Hepatic stellate cell (primary cell): ENCODE results near the gene ALG11.
"Not testable (repeated sequence)": the region's sequence is repeated elsewhere in the genome, so short reads cannot be mapped to it uniquely, and the experiment has no call there.

ENCODE experiments used
- DNase-seq: peaks from one replicate; pipeline ENCODE4 v3.0.0; 2011; ENCODE audit warnings: low spot score

The ALG11 gene

GRCh38 chr13:52011632-52012511 lies at the start of gene ALG11:
Gene ALG11, plus strand, starts transcription at chr13:52012398. Its CDS starts 21 bp downstream, at chr13:52012419.
- DNase-seq, result peak; percentile 98

- DNase-seq, result no peak
These were observed 46.0 kb upstream of the ALG11 start for GRCh38 chr13:51966186-51966585.

GRCh38 chr13:51967482-51968446 lies 44.4 kb upstream of the ALG11 start:
- no peak for DNase-seq

- DNase-seq, result no peak
These were observed 41.8 kb upstream of the ALG11 start for GRCh38 chr13:51970349-51970748.

GRCh38 chr13:51971520-51972426 lies 40.4 kb upstream of the ALG11 start:
- DNase-seq, result no peak

- no peak for DNase-seq
These were observed 37.7 kb upstream of the ALG11 start for GRCh38 chr13:51974482-51974881.

- DNase-seq, result no peak
These were observed 35.8 kb upstream of the ALG11 start for GRCh38 chr13:51976423-51976822.

GRCh38 chr13:51976890-51977289 lies 35.3 kb upstream of the ALG11 start:
- DNase-seq, result no peak

GRCh38 chr13:51977625-51978024 lies 34.6 kb upstream of the ALG11 start:
- DNase-seq, result no peak

- no peak for DNase-seq
These were observed 33.2 kb upstream of the ALG11 start for GRCh38 chr13:51978796-51979556.

GRCh38 chr13:51980908-51981307 lies 31.3 kb upstream of the ALG11 start:
- no peak for DNase-seq

GRCh38 chr13:51981355-51981754 lies 30.8 kb upstream of the ALG11 start:
- no peak for DNase-seq

GRCh38 chr13:51983292-51983691 lies 28.9 kb upstream of the ALG11 start:
- not testable (repeated sequence) for DNase-seq

GRCh38 chr13:51984904-51985303 lies 27.3 kb upstream of the ALG11 start:
- not testable (repeated sequence) for DNase-seq

- DNase-seq, result no peak
These were observed 23.1 kb upstream of the ALG11 start for GRCh38 chr13:51988988-51989618.

GRCh38 chr13:51993713-51994112 lies 18.5 kb upstream of the ALG11 start:
- no peak for DNase-seq

- no peak for DNase-seq
These were observed 16.3 kb upstream of the ALG11 start for GRCh38 chr13:51995677-51996551.

- DNase-seq, result no peak
These were observed 15.6 kb upstream of the ALG11 start for GRCh38 chr13:51996641-51997040.

GRCh38 chr13:51997186-51997585 lies 15.0 kb upstream of the ALG11 start:
- DNase-seq, result no peak
